SU-DHL-6 (cell line): Measurements from ENCODE around the gene KLHL30.

ENCODE experiments used
- H2AFZ ChIP-seq: fragments of 200-600 bp; sonication (generic); 2 replicates; pipeline ENCODE4 v1.6.1; 2014; ENCODE audit warnings: low read depth, mild to moderate bottlenecking, moderate library complexity, mixed read lengths, antibody characterized with exemption, low read length; ENCODE audit not compliant: severe bottlenecking
- H3F3A ChIP-seq: fragments of 200-600 bp; shearing (Covaris generic); 2 replicates; pipeline ENCODE4 v1.6.0; 2016; ENCODE audit warnings: antibody characterized with exemption, mild to moderate bottlenecking; ENCODE audit not compliant: insufficient read depth
- H3K27ac ChIP-seq: fragments of 200-600 bp; sonication (generic); 2 replicates; pipeline ENCODE4 v1.5.1; 2016; ENCODE audit warnings: low read depth, mild to moderate bottlenecking, low read length, moderate library complexity, mixed read lengths
- H3K27me3 ChIP-seq: fragments of 200-600 bp; sonication (generic), shearing (Covaris generic); 2 replicates; pipeline ENCODE4 v1.6.0; 2014; ENCODE audit warnings: mild to moderate bottlenecking, low read length
- H3K36me3 ChIP-seq: fragments of 200-600 bp; sonication (generic); 2 replicates; pipeline ENCODE4 v1.6.1; 2014; ENCODE audit warnings: mild to moderate bottlenecking, low read length, mixed read lengths
- H3K4me2 ChIP-seq: fragments of 300-600, 200-600 bp; shearing (Covaris generic), sonication (generic); 2 replicates; pipeline ENCODE4 v1.6.0; 2014; ENCODE audit warnings: low read length, low read depth, mild to moderate bottlenecking; ENCODE audit not compliant: poor library complexity, severe bottlenecking
- H3K4me3 ChIP-seq: fragments of 200-600 bp; sonication (generic); 2 replicates; pipeline ENCODE4 v1.5.1; 2014; ENCODE audit warnings: antibody characterized with exemption, low read length, mild to moderate bottlenecking, mixed read lengths; ENCODE audit not compliant: insufficient read depth, poor library complexity, severe bottlenecking
- H3K79me2 ChIP-seq: fragments of 200-600 bp; sonication (generic); 2 replicates; pipeline ENCODE4 v1.6.1; 2014; ENCODE audit warnings: mild to moderate bottlenecking, low read length, moderate library complexity; ENCODE audit not compliant: insufficient read depth
- H3K9ac ChIP-seq: fragments of 200-600 bp; sonication (generic); 2 replicates; pipeline ENCODE4 v1.7.0; 2014; ENCODE audit warnings: mild to moderate bottlenecking, low read length
- H3K9me2 ChIP-seq: fragments of 200-600 bp; sonication (generic); replicated peaks from 2 replicates; pipeline ENCODE4 v1.6.1; 2014; ENCODE audit warnings: low read length; ENCODE audit not compliant: insufficient read depth
- H3K9me3 ChIP-seq: fragments of 200-600 bp; sonication (generic); 2 replicates; pipeline ENCODE4 v1.6.1; 2014; ENCODE audit warnings: low read length, mixed read lengths; ENCODE audit not compliant: insufficient read depth
- H4K20me1 ChIP-seq: fragments of 200-600 bp; sonication (generic); 2 replicates; pipeline ENCODE4 v1.6.1; 2014; ENCODE audit warnings: low read depth, mild to moderate bottlenecking, antibody characterized with exemption, low read length, moderate library complexity, mixed read lengths
- CTCF ChIP-seq: fragments of 200-600 bp; sonication (generic); IDR thresholded peaks from one replicate; pipeline ENCODE4 v1.5.1; 2017; ENCODE audit warnings: antibody characterized with exemption, mild to moderate bottlenecking, low read length, moderate library complexity; ENCODE audit not compliant: insufficient read depth, poor library complexity, severe bottlenecking
- EZH2phosphoT487 ChIP-seq: fragments of 200-600 bp; sonication (generic), shearing (Covaris generic); conservative IDR thresholded peaks from 2 replicates; pipeline ENCODE4 v1.6.1; 2018; ENCODE audit warnings: mild to moderate bottlenecking, antibody characterized with exemption, low read length, moderate library complexity, mixed read lengths

The KLHL30 gene

GRCh38 chr2:238138331-238139195 is at the start of gene KLHL30:
KLHL30 (plus strand) TSS chr2:238138668; CDS start chr2:238140755, 2,087 bp downstream.
- Histone ChIP-seq H3K79me2 (no peaks in the 10 kb centered on the region), H3K36me3 (no peaks in the 10 kb centered on the region), H3F3A (no peaks in the 10 kb centered on the region), H3K4me3 (no peak within 1 kb of the TSS), H3K9me2 (no peaks in the 10 kb centered on the region), H2AFZ (no peak within 1 kb of the TSS), H4K20me1 (no peaks in the 10 kb centered on the region), H3K27me3 (no peaks in the 10 kb centered on the region), H3K4me2 (peak within 1 kb of the TSS; percentile 1), H3K9me3 (no peaks in the 10 kb centered on the region), H3K9ac (no peak within 1 kb of the TSS), H3K27ac (no peak within 1 kb of the TSS)
- TF ChIP-seq CTCF (no peak), EZH2phosphoT487 (no peak)

- Histone ChIP-seq H3K79me2 (no peaks in the 10 kb centered on the region), H3K27me3 (no peaks in the 10 kb centered on the region), H2AFZ (no peak overlapping the region), H3K9ac (no peak overlapping the region), H3K9me2 (no peaks in the 10 kb centered on the region), H4K20me1 (no peaks in the 10 kb centered on the region), H3K4me3 (no peak overlapping the region), H3K27ac (no peak overlapping the region), H3K9me3 (no peaks in the 10 kb centered on the region), H3K36me3 (no peaks in the 10 kb centered on the region), H3K4me2 (no peak overlapping the region), H3F3A (0 out of 2 replicates have a peak, but pooled peaks cover 2% of the 10 kb centered on the region)
- no peak for TF ChIP-seq EZH2phosphoT487
- no peak for TF ChIP-seq CTCF
Observed at GRCh38 chr2:238090887-238091286, 47.6 kb upstream of the KLHL30 start.

- no peak overlapping the region for H3K9ac ChIP-seq
- H4K20me1 ChIP-seq: no peaks in the 10 kb centered on the region
- no peak for TF ChIP-seq CTCF
- TF ChIP-seq EZH2phosphoT487: no peak
- no peaks in the 10 kb centered on the region for H3F3A ChIP-seq
- no peaks in the 10 kb centered on the region for H3K9me2 ChIP-seq
- no peaks in the 10 kb centered on the region for H3K79me2 ChIP-seq
- H3K4me3 ChIP-seq: no peak overlapping the region
- H3K27me3 ChIP-seq: no peaks in the 10 kb centered on the region
- H2AFZ ChIP-seq: no peak overlapping the region
- no peak overlapping the region for H3K27ac ChIP-seq
- no peaks in the 10 kb centered on the region for H3K9me3 ChIP-seq
- no peaks in the 10 kb centered on the region for H3K36me3 ChIP-seq
- no peak overlapping the region for H3K4me2 ChIP-seq
Observed at GRCh38 chr2:238091436-238092060, 46.9 kb upstream of the KLHL30 start.
